GM12878 (cell line): Measurements from ENCODE around the gene ELMO3. TPM values are rescaled to one million over a fixed set of nuclear protein-coding genes. Genes with fewer than 3 reads are reported as not detected.

Experiments
- E4F1 ChIP-seq: fragments of 450-650 bp; IDR thresholded peaks from 2 replicates; pipeline ENCODE4 v1.6.1; 2018; ENCODE audit warnings: borderline replicate concordance, mild to moderate bottlenecking; ENCODE audit not compliant: partially characterized antibody
- ETV6 ChIP-seq, 2 experiments: fragments of 450-650 bp in 1 of 2; IDR thresholded peaks in 1 of 2; conservative IDR thresholded peaks in 1 of 2; 2 replicates each; pipeline ENCODE4 v1.6.1; 2014; ENCODE audit warnings: antibody characterized with exemption in 1 of 2, borderline replicate concordance in 1 of 2, low read depth in 1 of 2, mild to moderate bottlenecking in 1 of 2, moderate library complexity in 1 of 2
- GATAD2B ChIP-seq: fragments of 450-650 bp; conservative IDR thresholded peaks from 2 replicates; pipeline ENCODE4 v1.6.1; 2017; ENCODE audit warnings: low read depth, mild to moderate bottlenecking, moderate library complexity
- HDAC2 ChIP-seq: fragments of 200-600 bp; sonication (generic); IDR thresholded peaks from 2 replicates; pipeline ENCODE4 v1.6.1; 2017
- IKZF2 ChIP-seq, 2 experiments: fragments of 450-650 bp; IDR thresholded peaks; 2 replicates each; pipeline ENCODE4 v1.6.1; 2017; ENCODE audit warnings: mild to moderate bottlenecking in 2 of 2, moderate library complexity in 2 of 2
- MLLT1 ChIP-seq: fragments of 450-650 bp; IDR thresholded peaks from 2 replicates; pipeline ENCODE4 v1.6.1; 2016; ENCODE audit warnings: mild to moderate bottlenecking
- MYB ChIP-seq: fragments of 150-350 bp; IDR thresholded peaks from 2 replicates; pipeline ENCODE4 v1.6.1; 2014; ENCODE audit warnings: mild to moderate bottlenecking, low read depth, low read length, borderline replicate concordance
- NR2F1 ChIP-seq: fragments of 450-650 bp; conservative IDR thresholded peaks from 2 replicates; pipeline ENCODE4 v1.6.1; 2017; ENCODE audit warnings: mild to moderate bottlenecking
- SMARCA5 ChIP-seq: fragments of 450-650 bp; IDR thresholded peaks from 2 replicates; pipeline ENCODE4 v1.6.1; 2017; ENCODE audit warnings: mild to moderate bottlenecking
- YBX1 ChIP-seq: fragments of 450-650 bp; IDR thresholded peaks from 2 replicates; pipeline ENCODE4 v1.6.1; 2016; ENCODE audit warnings: antibody characterized with exemption
- YY1 ChIP-seq: IDR thresholded peaks from 2 replicates; pipeline ENCODE4 v1.6.1; 2011; ENCODE audit warnings: low read depth, mild to moderate bottlenecking, low read length
- ZNF24 ChIP-seq: fragments of 450-650 bp; IDR thresholded peaks from 2 replicates; pipeline ENCODE4 v1.6.1; 2017; ENCODE audit warnings: antibody characterized with exemption, mild to moderate bottlenecking
- ZNF384 ChIP-seq: IDR thresholded peaks from 2 replicates; pipeline ENCODE4 v1.6.1; 2012; ENCODE audit warnings: low read depth, mild to moderate bottlenecking, low read length, improper control_type of control experiment, borderline replicate concordance
- polyA plus RNA-seq, 11 experiments: library from polyadenylated mRNA; depleted of rRNA in 4 of 11; unstranded in 6 of 11; stranded (reverse) in 5 of 11; fragments of >200 nt; fragmentation: Nextera tagmentation in 4 of 11; fragmentation: Illumina TruSeq in 1 of 11; extraction: Ambion mirVana in 4 of 11; extraction: Trizol in 1 of 11; gene quantifications; 1 replicate in 1 of 11; 2 replicates in 10 of 11; pipeline versions ENCODE4 v1.2.1 to v1.2.3, GENCODE V29; 2011 to 2016; ENCODE audit warnings: inconsistent platforms in 2 of 11, missing spikeins in 2 of 11, low read depth in 1 of 11
- total RNA-seq, 4 experiments: library from RNA; depleted of rRNA in 3 of 4; stranded (reverse); fragments of >200 nt in 3 of 4; fragmentation: Illumina TruSeq in 1 of 4; extraction: Trizol in 1 of 4; gene quantifications; 2 replicates each; pipeline versions ENCODE4 v1.2.1 to v1.2.3, GENCODE V29; 2013 to 2021

Gene ELMO3
- total and polyA plus RNA-seq, 10 of the 15 experiments (the other 5 are each of a cell fraction or from before 2014, with no cell fraction given) = 0.05 to 4.7 (median 0.96) TPM; not detected in 1

GRCh38 chr16:67170949-67171649 is 27.8 kb upstream of the ELMO3 start (continued):
- TF ChIP-seq GATAD2B (0 out of 2 replicates have a peak, but pooled peaks have one; percentile 23), IKZF2 (IDR thresholded peaks at IDR 0.05) (peak in 1 of 2 experiments; percentile 7; a peak in 1 of 4 replicates), NR2F1 (peak; percentile 56; the same call in 1 of the 2 replicates), MLLT1 (peak; percentile 97), MYB (no peak), ETV6 (conservative IDR thresholded peaks at IDR 0.05 in 1 of 2, IDR thresholded peaks at IDR 0.05 in 1 of 2; ENCODE audit: borderline replicate concordance in 1 of 2, low read depth in 1 of 2) (no peak), HDAC2 (no peak), E4F1 (no peak), ZNF24 (no peak), SMARCA5 (0 out of 2 replicates have a peak, but pooled peaks have one; percentile 30), YBX1 (no peak), ZNF384 (no peak), YY1 (no peak)
